A549 (cell line): ENCODE results near the gene TTC28. TPM values are rescaled to one million over a fixed set of nuclear protein-coding genes. Genes with fewer than 3 reads are reported as not detected.

Source experiments
- ATAC-seq, 2 experiments: fragments of 200-7000 bp in 1 of 2; fragments of >200 bp in 1 of 2; cut with Nextera tagmentation in 1 of 2; cut with Tn5 transposase in 1 of 2; 3 replicates each; pipeline versions ENCODE4 v1.8.0 to v1.9.1; 2018 to 2020; ENCODE audit warnings: mild to moderate bottlenecking in 1 of 2, moderate library complexity in 1 of 2
- CTCF ChIA-PET: fragments of 300-600 bp; sonication (Branson Sonifier 250); formaldehyde crosslinking; extraction: SDS; loops from one replicate; lab custom pipeline; 2021; ENCODE audit warnings: antibody characterized with exemption, inconsistent platforms; lab: Yijun Ruan, JAX
- POLR2A ChIA-PET: fragments of 350-600 bp; formaldehyde crosslinking; extraction: SDS; loops from one replicate; lab custom pipeline; 2021; ENCODE audit warnings: antibody characterized with exemption, inconsistent platforms; lab: Yijun Ruan, JAX
- DNase-seq, 2 experiments: peaks; one replicate each; pipeline versions ENCODE4 v3.0.0 to v3.0.0-alpha.2; 2011 to 2016; ENCODE audit warnings: low read depth in 1 of 2, low spot score in 1 of 2
- FAIRE-seq: peaks from 2 replicates; lab custom pipeline; 2011; peaks lifted over from hg19 to GRCh38; lab: Jason Lieb, UNC
- H3K27ac ChIP-seq, 2 experiments: fragments of >200 bp; sonication (Bioruptor Twin); formaldehyde crosslinking; 3 replicates each; pipeline ENCODE4 v1.5.1; 2016 to 2017
- H3K4me1 ChIP-seq: fragments of >200 bp; sonication (Bioruptor Twin); formaldehyde crosslinking; 3 replicates; pipeline ENCODE4 v1.6.1; 2016
- H3K4me2 ChIP-seq: fragments of >200 bp; sonication (Bioruptor Twin); formaldehyde crosslinking; 3 replicates; pipeline ENCODE4 v1.6.1; 2016
- H3K4me3 ChIP-seq: fragments of >200 bp; sonication (Bioruptor Twin); formaldehyde crosslinking; 3 replicates; pipeline ENCODE4 v1.5.1; 2016
- H3K9me3 ChIP-seq: fragments of >200 bp; sonication (Bioruptor Twin); formaldehyde crosslinking; 3 replicates; pipeline ENCODE4 v1.6.1; 2016
- CBX8 ChIP-seq: fragments of 200-600 bp; sonication (generic); IDR thresholded peaks from 2 replicates; pipeline ENCODE4 v1.6.1; 2016
- CEBPB ChIP-seq, 2 experiments: fragments of >200 bp in 1 of 2; sonication (Bioruptor Twin) in 1 of 2; formaldehyde crosslinking in 1 of 2; IDR thresholded peaks; 2 replicates each; pipeline ENCODE4 v1.6.1; 2012 to 2016
- ESRRA ChIP-seq: fragments of 150-350 bp; IDR thresholded peaks from 2 replicates; pipeline ENCODE4 v1.6.1; 2014; ENCODE audit warnings: mild to moderate bottlenecking, low read length, borderline replicate concordance
- FOXS1 ChIP-seq: fragments of 250-450 bp; sonication (Bioruptor Pico); IDR thresholded peaks from 2 replicates; pipeline ENCODE4 v1.5.0; 2020; ENCODE audit warnings: mild to moderate bottlenecking, moderate library complexity
- HEYL ChIP-seq: fragments of 250-450 bp; sonication (Bioruptor Pico); IDR thresholded peaks from 2 replicates; pipeline ENCODE4 v1.8.0; 2021; ENCODE audit warnings: mild to moderate bottlenecking, moderate library complexity
- HOXA7 ChIP-seq: fragments of 250-450 bp; sonication (Bioruptor Pico); IDR thresholded peaks from 2 replicates; pipeline ENCODE4 v1.5.0; 2020; ENCODE audit warnings: mild to moderate bottlenecking, moderate library complexity
- HOXB13 ChIP-seq: fragments of 250-450 bp; sonication (Bioruptor Pico); IDR thresholded peaks from 2 replicates; pipeline ENCODE4 v1.5.0; 2020; ENCODE audit warnings: low read depth, mild to moderate bottlenecking, moderate library complexity
- HOXB5 ChIP-seq: fragments of 250-450 bp; sonication (Bioruptor Pico); IDR thresholded peaks from 2 replicates; pipeline ENCODE4 v1.5.0; 2020; ENCODE audit warnings: mild to moderate bottlenecking, moderate library complexity
- JUN ChIP-seq, 2 experiments: fragments of >200 bp; sonication (Bioruptor Twin); formaldehyde crosslinking; IDR thresholded peaks; 2 replicates in 1 of 2; 3 replicates in 1 of 2; pipeline ENCODE4 v1.6.1; 2016 to 2017
- KDM1A ChIP-seq: fragments of 200-600 bp; sonication (generic); IDR thresholded peaks from 2 replicates; pipeline ENCODE4 v1.6.1; 2016; ENCODE audit warnings: low read depth, mild to moderate bottlenecking
- MAFK ChIP-seq: fragments of 450-650 bp; IDR thresholded peaks from 2 replicates; pipeline ENCODE4 v1.6.1; 2014; ENCODE audit not compliant: partially characterized antibody
- NFE2L2 ChIP-seq: fragments of 150-350 bp; conservative IDR thresholded peaks from 2 replicates; pipeline ENCODE4 v1.6.1; 2014; ENCODE audit warnings: low read length
- NPAS2 ChIP-seq: fragments of 250-450 bp; sonication (Bioruptor Pico); IDR thresholded peaks from 2 replicates; pipeline ENCODE4 v1.8.0; 2022; ENCODE audit warnings: mild to moderate bottlenecking, moderate library complexity, borderline replicate concordance
- NR3C1 ChIP-seq: fragments of >200 bp; sonication (Bioruptor Twin); formaldehyde crosslinking; IDR thresholded peaks from 3 replicates; pipeline ENCODE4 v1.6.1; 2017
- POLR2AphosphoS2 ChIP-seq: conservative IDR thresholded peaks from 2 replicates; pipeline ENCODE4 v1.6.1; 2012; ENCODE audit warnings: low read length, improper control_type of control experiment, inconsistent platforms
- RAD21 ChIP-seq, 2 experiments: fragments of >200 bp in 1 of 2; sonication (Bioruptor Twin) in 1 of 2; formaldehyde crosslinking in 1 of 2; IDR thresholded peaks in 1 of 2; conservative IDR thresholded peaks in 1 of 2; 2 replicates in 1 of 2; 3 replicates in 1 of 2; pipeline ENCODE4 v1.6.1; 2012 to 2018; ENCODE audit warnings: inconsistent platforms in 1 of 2
- RCOR1 ChIP-seq: fragments of 150-350 bp; IDR thresholded peaks from 2 replicates; pipeline ENCODE4 v1.6.1; 2014; ENCODE audit warnings: antibody characterized with exemption, low read length, low read depth
- RNF2 ChIP-seq: fragments of 200-600 bp; sonication (generic); IDR thresholded peaks from 2 replicates; pipeline ENCODE4 v1.6.1; 2016; ENCODE audit warnings: low read depth, mild to moderate bottlenecking, antibody characterized with exemption, moderate library complexity, borderline replicate concordance
- SMC3 ChIP-seq: fragments of >200 bp; sonication (Bioruptor Twin); formaldehyde crosslinking; IDR thresholded peaks from 3 replicates; pipeline ENCODE4 v1.6.1; 2018; ENCODE audit warnings: inconsistent platforms
- SREBF2 ChIP-seq: fragments of 450-650 bp; IDR thresholded peaks from 2 replicates; pipeline ENCODE4 v1.6.1; 2014; ENCODE audit warnings: mild to moderate bottlenecking, moderate library complexity
- TFCP2L1 ChIP-seq: fragments of 250-450 bp; sonication (Bioruptor Pico); IDR thresholded peaks from 2 replicates; pipeline ENCODE4 v1.5.0; 2021; ENCODE audit warnings: mild to moderate bottlenecking
- TP53 ChIP-seq: fragments of 250-450 bp; sonication (Bioruptor Pico); IDR thresholded peaks from 2 replicates; pipeline ENCODE4 v1.5.0; 2021; ENCODE audit warnings: mild to moderate bottlenecking, moderate library complexity
- ZNF302 ChIP-seq: fragments of 250-450 bp; sonication (Bioruptor Pico); IDR thresholded peaks from 2 replicates; pipeline ENCODE4 v1.9.0; 2021; ENCODE audit warnings: inconsistent platforms, mild to moderate bottlenecking, moderate library complexity
- WGBS: methylation state at CpG from one replicate; pipeline ENCODE4 v1.1.6; 2017; ENCODE audit errors: missing lambda C conversion rate; 5-methylcytosine and 5-hydroxymethylcytosine counted together
- polyA plus RNA-seq, 4 experiments: library from polyadenylated mRNA; depleted of rRNA in 3 of 4; stranded (reverse); fragments of >200 nt; fragmentation: RNase III in 1 of 4; extraction: RNeasy Plus Mini Kit Qiagen cat#74134 plus additional on column Dnase treatment in 1 of 4; gene quantifications; 2 replicates in 3 of 4; 3 replicates in 1 of 4; pipeline ENCODE4 v1.2.3, GENCODE V29; 2011 to 2017
- TF ChIP-seq, protein P1 (sequence below): fragments of 150-350 bp; IDR thresholded peaks from 2 replicates; pipeline ENCODE4 v1.6.1; 2014; ENCODE audit warnings: low read depth, mild to moderate bottlenecking, low read length
- TF ChIP-seq, protein P2 (sequence below): IDR thresholded peaks from 2 replicates; pipeline ENCODE4 v1.6.1; 2012; ENCODE audit warnings: low read depth, borderline replicate concordance
- TF ChIP-seq, protein P3 (sequence below): fragments of >200 bp; sonication (Bioruptor Twin); formaldehyde crosslinking; IDR thresholded peaks from 3 replicates; pipeline ENCODE4 v1.5.1; 2016

The TTC28 gene
- polyA plus RNA-seq, 2 of the 4 experiments (the other 2 are of a cell fraction) = 2.6 to 3.8 TPM

DNA sequence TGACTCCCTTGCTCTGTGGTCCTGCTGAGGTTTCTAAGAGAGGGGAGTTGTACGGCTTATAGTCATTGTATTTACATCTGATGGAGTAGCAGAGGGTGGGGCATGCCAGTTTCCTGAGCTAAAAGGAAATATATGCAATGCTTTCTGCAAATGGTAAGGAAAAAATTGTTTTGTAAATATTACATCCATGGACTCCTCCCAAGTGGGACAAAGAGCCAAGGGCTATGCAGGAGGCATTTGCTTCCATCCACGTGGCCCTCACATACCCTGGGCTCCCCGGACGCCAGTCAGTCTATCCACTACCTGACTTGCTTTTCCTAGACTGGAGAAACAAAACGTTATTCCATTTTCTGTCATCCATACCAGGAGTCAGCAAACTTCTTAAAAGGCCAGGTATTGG is 700.8 kb downstream of the TTC28 start:
- FAIRE-seq = no peak
- DNase-seq = no peak
- Histone ChIP-seq H3K4me3 (no peak overlapping the region), H3K4me1 (no peaks in the 10 kb centered on the region), H3K27ac (no peak overlapping the region), H3K4me2 (no peak overlapping the region), H3K9me3 (no peaks in the 10 kb centered on the region)
- no peak for ATAC-seq
- ChIA-PET CTCF (interaction anchor here (0.7 kb wide), 1 partner anchor 92 kb away, joined by 3 read pairs; no protein-coding TSS in a partner anchor), POLR2A (no interaction called here)
- WGBS = 88% methylated on average over 5 of the region's 5 CpGs
- no peak for TF ChIP-seq KDM1A
- no peak for TF ChIP-seq HEYL
- no peak for TF ChIP-seq TFCP2L1 (CRISPR knock-in tag)
- no peak for TF ChIP-seq ESRRA
- no peak for TF ChIP-seq CBX8
- TF ChIP-seq TP53 (CRISPR knock-in tag) = no peak
- no peak for TF ChIP-seq MAFK
- TF ChIP-seq, protein P1, sequence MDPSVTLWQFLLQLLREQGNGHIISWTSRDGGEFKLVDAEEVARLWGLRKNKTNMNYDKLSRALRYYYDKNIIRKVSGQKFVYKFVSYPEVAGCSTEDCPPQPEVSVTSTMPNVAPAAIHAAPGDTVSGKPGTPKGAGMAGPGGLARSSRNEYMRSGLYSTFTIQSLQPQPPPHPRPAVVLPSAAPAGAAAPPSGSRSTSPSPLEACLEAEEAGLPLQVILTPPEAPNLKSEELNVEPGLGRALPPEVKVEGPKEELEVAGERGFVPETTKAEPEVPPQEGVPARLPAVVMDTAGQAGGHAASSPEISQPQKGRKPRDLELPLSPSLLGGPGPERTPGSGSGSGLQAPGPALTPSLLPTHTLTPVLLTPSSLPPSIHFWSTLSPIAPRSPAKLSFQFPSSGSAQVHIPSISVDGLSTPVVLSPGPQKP = no peak
- no peak for TF ChIP-seq SREBF2
- no peak for TF ChIP-seq RAD21 (conservative IDR thresholded peaks at IDR 0.05 in 1 of 2, IDR thresholded peaks at IDR 0.05 in 1 of 2)
- TF ChIP-seq NFE2L2 = no peak

DNA sequence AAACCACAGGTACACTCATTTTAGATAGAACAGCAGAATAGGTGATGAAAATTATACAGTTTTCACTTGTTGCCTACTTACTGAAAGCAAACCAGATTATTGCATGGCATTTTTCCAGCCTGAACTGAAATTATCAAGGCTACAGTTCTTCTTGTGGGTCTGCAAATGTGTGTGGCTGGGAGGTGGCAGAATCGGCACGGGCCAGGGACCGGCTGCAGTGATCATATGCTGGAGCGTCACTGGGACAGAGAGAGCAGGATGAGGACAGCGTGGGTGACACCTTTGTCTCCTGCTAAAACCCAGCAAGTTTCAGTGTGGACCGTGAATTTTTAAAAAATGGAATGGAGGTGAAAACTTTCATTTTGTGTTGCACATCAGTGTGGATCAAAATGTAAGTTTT is 701.3 kb downstream of the TTC28 start:
- CTCF ChIA-PET = no interaction called here
- FAIRE-seq = no peak
- Histone ChIP-seq H3K4me1 (peaks cover 3% of the 10 kb centered on the region; the same call in 1 of the 3 replicates), H3K9me3 (no peaks in the 10 kb centered on the region)
- ATAC-seq = no peak
- TF ChIP-seq, protein P2, sequence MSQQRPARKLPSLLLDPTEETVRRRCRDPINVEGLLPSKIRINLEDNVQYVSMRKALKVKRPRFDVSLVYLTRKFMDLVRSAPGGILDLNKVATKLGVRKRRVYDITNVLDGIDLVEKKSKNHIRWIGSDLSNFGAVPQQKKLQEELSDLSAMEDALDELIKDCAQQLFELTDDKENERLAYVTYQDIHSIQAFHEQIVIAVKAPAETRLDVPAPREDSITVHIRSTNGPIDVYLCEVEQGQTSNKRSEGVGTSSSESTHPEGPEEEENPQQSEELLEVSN = no peak
- TF ChIP-seq ZNF302 (CRISPR knock-in tag) = no peak
- TF ChIP-seq HOXA7 = no peak
- no peak for TF ChIP-seq NPAS2 (CRISPR knock-in tag)
- TF ChIP-seq RCOR1 = no peak
- TF ChIP-seq JUN (IDR thresholded peaks at IDR 0.05) = no peak
- TF ChIP-seq HOXB5 (CRISPR knock-in tag) = no peak
- TF ChIP-seq, protein P3, sequence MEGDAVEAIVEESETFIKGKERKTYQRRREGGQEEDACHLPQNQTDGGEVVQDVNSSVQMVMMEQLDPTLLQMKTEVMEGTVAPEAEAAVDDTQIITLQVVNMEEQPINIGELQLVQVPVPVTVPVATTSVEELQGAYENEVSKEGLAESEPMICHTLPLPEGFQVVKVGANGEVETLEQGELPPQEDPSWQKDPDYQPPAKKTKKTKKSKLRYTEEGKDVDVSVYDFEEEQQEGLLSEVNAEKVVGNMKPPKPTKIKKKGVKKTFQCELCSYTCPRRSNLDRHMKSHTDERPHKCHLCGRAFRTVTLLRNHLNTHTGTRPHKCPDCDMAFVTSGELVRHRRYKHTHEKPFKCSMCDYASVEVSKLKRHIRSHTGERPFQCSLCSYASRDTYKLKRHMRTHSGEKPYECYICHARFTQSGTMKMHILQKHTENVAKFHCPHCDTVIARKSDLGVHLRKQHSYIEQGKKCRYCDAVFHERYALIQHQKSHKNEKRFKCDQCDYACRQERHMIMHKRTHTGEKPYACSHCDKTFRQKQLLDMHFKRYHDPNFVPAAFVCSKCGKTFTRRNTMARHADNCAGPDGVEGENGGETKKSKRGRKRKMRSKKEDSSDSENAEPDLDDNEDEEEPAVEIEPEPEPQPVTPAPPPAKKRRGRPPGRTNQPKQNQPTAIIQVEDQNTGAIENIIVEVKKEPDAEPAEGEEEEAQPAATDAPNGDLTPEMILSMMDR = no peak
- no peak for TF ChIP-seq HOXB13 (CRISPR knock-in tag)
- no peak for TF ChIP-seq CEBPB (IDR thresholded peaks at IDR 0.05)
- no peak for TF ChIP-seq SMC3
- no peak for TF ChIP-seq TFCP2L1 (CRISPR knock-in tag)
- no peak for TF ChIP-seq RNF2
- no peak for TF ChIP-seq POLR2AphosphoS2
- no peak for TF ChIP-seq RAD21 (conservative IDR thresholded peaks at IDR 0.05 in 1 of 2, IDR thresholded peaks at IDR 0.05 in 1 of 2)
- no peak for TF ChIP-seq CBX8
- no peak for TF ChIP-seq FOXS1 (CRISPR knock-in tag)
- no peak for TF ChIP-seq NR3C1
- TF ChIP-seq, all 56 proteins: peak for 0
- POLR2A ChIA-PET = no interaction called here
- Histone ChIP-seq H3K4me2 (no peak overlapping the region), H3K4me3 (no peak overlapping the region), H3K27ac (no peak overlapping the region)
- DNase-seq = no peak
- WGBS = 93% methylated on average over 6 of the region's 6 CpGs
